ENCODE results near the gene SLC6A15. TPM values are rescaled to one million over a fixed set of nuclear protein-coding genes. Genes with fewer than 3 reads are reported as not detected.

Gene SLC6A15
- total RNA-seq, 1 donor from 2014 or later: not detected

DNA sequence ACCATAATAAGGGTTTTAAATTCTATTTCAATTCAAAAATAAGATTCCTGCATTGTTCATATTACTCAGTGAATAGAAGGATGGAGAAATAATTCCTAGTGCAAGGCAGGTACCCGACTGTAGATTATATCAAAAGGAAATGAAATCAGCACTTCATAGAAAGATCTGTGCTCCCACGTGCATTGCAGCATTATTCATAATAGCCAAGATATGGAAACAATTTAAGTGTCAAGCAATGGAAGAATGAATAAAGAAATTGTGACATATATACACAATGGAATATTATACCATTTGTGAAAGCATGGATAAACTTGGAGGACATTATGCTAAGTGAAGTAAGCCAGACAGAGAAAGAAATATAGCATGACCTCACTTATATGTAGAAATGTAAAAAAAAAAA is 53.8 kb downstream of the SLC6A15 start:
- intact Hi-C loops (cut with micrococcal nuclease): no loop called here
- no peak for DNase-seq (ENCODE audit: low spot score)
- H3K36me3 Mint-ChIP-seq (ENCODE audit: low read depth): no peaks in the 10 kb centered on the region
- no peaks in the 10 kb centered on the region for H3K9me3 Mint-ChIP-seq
- no peak overlapping the region for H3K27ac Mint-ChIP-seq
- peaks cover 2% of the 10 kb centered on the region for H3K27me3 Mint-ChIP-seq (ENCODE audit: insufficient read depth)
- H3K4me1 Mint-ChIP-seq (ENCODE audit: low read depth): no peaks in the 10 kb centered on the region
- no peak overlapping the region for H3K4me3 Mint-ChIP-seq

DNA sequence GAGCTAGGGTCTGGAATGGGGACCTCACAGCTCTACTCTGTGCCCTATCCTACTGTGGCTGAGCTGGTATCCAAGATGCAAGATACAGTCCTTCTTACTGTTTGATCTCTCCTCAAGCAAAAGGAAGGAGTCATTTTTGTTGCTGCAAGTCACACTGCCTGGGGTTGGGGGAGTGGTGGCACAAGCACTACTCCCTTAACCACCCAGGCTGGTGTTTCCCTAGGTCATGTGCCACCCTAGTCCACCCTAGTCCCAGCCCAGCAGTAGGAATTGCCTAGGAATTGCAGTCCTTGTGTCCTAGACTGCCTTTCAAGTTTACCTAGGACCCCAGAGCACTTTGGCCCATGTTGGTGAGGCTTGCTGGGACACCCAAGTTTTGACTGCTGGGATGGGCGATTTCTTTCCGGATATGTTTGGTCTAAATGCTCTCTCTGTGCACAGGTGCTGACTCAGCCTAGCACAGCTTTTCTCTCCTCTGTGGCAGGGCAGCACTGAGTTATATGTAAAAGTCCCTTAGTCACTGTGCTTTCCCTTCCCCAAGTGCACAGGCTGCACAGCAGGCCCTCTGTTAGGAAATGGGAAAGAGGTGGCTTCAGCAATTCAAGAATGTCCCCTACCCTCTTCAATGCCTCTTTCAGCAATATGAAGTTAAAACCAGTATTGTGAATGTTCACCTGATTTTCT is 54.9 kb downstream of the SLC6A15 start:
- no peaks in the 10 kb centered on the region for H3K9me3 Mint-ChIP-seq
- intact Hi-C loops (cut with micrococcal nuclease): no loop called here
- H3K4me3 Mint-ChIP-seq: no peak overlapping the region
- DNase-seq (ENCODE audit: low spot score): no peak
- H3K27me3 Mint-ChIP-seq (ENCODE audit: insufficient read depth): peaks cover 3% of the 10 kb centered on the region
- H3K4me1 Mint-ChIP-seq (ENCODE audit: low read depth): no peaks in the 10 kb centered on the region
- no peak overlapping the region for H3K27ac Mint-ChIP-seq
- no peaks in the 10 kb centered on the region for H3K36me3 Mint-ChIP-seq (ENCODE audit: low read depth)

DNA sequence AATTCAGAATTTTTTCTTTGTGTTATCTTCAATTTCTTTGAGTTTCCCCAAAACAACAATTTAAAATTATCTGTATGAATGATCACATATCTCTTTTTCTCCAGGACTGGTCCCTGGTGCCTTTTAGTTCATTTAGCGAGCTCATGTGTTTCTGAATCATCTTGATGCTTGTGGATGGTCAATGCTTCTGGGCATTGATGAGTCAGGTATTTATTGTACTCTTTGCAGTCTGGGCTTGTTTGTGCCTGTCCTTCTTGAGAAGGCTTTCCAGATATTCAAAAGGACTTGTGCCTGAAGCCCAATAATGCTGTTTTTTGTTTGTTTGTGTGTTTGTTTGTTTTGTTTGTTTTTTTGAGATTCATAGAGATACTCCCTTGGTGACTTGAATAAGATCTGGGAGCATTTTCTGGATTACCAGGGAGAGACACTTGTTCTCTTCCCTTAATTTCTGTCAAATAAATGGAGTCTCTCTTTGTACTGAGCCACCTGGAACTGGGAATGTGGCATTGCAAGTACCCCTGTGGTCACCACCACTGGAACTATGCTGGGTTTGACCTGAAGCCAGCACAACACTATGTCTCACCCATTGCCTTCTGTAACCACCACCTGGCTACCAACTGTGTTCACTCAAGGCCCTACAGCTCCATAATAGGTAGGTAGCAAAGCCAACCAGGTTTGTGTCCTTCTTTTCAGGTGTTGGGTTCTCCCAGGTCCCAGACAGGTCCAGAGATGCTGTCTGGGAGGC is 56.3 kb downstream of the SLC6A15 start:
- intact Hi-C loops (cut with micrococcal nuclease): no loop called here
- no peaks in the 10 kb centered on the region for H3K36me3 Mint-ChIP-seq (ENCODE audit: low read depth)
- no peaks in the 10 kb centered on the region for H3K4me1 Mint-ChIP-seq (ENCODE audit: low read depth)
- no peak overlapping the region for H3K4me3 Mint-ChIP-seq
- H3K9me3 Mint-ChIP-seq: no peaks in the 10 kb centered on the region
- H3K27me3 Mint-ChIP-seq (ENCODE audit: insufficient read depth): peaks cover 3% of the 10 kb centered on the region
- no peak overlapping the region for H3K27ac Mint-ChIP-seq
- no peak for DNase-seq (ENCODE audit: low spot score)

DNA sequence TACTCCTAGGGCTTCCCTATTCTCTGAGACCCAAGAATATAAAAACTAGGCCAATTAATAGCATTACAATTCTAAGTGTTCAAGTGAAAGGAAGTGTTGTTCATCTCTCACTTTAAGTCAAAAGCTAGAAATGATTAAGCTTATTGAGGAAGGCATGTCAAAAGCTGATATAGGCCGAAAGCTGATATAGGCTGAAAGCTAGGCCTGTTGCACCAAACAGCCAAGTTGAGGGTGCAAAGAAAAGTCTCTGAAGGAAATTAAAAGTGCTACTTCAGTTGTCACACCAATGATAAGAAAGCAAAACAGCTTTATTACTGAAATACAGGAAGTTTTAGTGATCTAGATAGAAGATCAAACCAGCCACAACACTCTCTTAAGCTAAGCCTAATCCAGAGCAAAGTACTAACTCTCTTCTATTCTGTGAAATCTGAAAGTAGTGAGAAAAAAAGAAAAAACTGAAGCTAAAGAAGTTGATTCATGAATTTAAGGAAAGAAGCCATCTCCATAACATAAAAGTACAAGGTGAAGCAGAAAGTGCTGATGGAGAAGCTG is 68.9 kb downstream of the SLC6A15 start:
- no peaks in the 10 kb centered on the region for H3K9me3 Mint-ChIP-seq
- H3K4me1 Mint-ChIP-seq (ENCODE audit: low read depth): peaks cover 8% of the 10 kb centered on the region
- H3K27me3 Mint-ChIP-seq (ENCODE audit: insufficient read depth): peaks cover 2% of the 10 kb centered on the region
- intact Hi-C loops (cut with micrococcal nuclease): no loop called here
- no peak overlapping the region for H3K4me3 Mint-ChIP-seq
- no peaks in the 10 kb centered on the region for H3K36me3 Mint-ChIP-seq (ENCODE audit: low read depth)
- no peak for DNase-seq (ENCODE audit: low spot score)
- no peak overlapping the region for H3K27ac Mint-ChIP-seq

DNA sequence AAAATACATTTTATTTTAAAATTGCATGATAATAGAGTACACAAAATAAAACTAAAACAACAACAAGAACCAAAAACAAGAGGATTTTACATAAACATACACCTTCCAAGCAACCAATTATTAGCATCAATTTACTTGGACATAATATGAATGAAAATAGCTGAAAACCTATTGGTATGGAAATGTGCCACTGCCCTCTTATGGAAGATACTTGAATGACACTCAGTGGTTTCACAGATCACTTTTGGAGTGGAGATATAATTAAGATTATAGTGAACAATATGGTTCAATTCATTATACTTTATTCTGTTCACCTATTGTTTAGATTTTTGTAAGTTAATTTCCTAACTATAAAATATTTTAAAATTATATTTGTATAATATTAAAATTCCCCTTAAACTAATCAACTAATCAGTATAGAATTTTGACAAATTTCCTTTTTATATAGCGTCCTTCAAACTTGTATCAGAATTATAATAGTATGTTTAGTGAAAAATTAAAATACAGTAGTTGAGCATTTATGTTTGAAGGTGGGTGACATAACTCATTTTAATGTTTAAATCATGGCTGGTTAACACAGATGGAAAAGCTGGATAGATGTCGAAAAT is 70.1 kb downstream of the SLC6A15 start:
- H3K27ac Mint-ChIP-seq: no peak overlapping the region

DNA sequence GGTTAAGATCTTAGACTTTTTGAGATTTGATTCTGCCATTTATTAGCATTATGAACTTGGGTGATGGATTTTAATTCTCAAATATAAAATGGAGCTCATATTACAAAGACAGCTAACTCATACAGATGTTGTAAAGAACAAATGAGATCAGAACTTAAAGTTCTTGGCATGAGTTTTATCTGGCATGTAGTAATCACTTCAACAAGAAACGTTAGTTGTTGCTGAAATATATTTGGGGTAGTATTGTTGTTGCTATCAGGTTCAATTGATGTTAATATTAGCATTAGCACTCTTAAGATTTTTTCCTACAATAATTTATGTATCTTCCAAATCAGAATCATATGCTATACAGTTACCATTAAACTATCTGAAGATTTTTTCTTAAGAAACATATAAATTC is 71.0 kb downstream of the SLC6A15 start:
- DNase-seq (ENCODE audit: low spot score): no peak
- H3K27me3 Mint-ChIP-seq (ENCODE audit: insufficient read depth): peaks cover 2% of the 10 kb centered on the region
- H3K9me3 Mint-ChIP-seq: no peaks in the 10 kb centered on the region
- H3K27ac Mint-ChIP-seq: no peak overlapping the region
- intact Hi-C loops (cut with micrococcal nuclease): no loop called here
- H3K36me3 Mint-ChIP-seq (ENCODE audit: low read depth): no peaks in the 10 kb centered on the region
- peaks cover 8% of the 10 kb centered on the region for H3K4me1 Mint-ChIP-seq (ENCODE audit: low read depth)
- no peak overlapping the region for H3K4me3 Mint-ChIP-seq

More for the DNA sequence above, 70.1 kb downstream of the SLC6A15 start:
- no peak for DNase-seq (ENCODE audit: low spot score)
- intact Hi-C loops (cut with micrococcal nuclease): no loop called here
- Mint-ChIP-seq H3K27me3 (ENCODE audit: insufficient read depth) (peaks cover 2% of the 10 kb centered on the region), H3K4me1 (ENCODE audit: low read depth) (peaks cover 8% of the 10 kb centered on the region), H3K4me3 (no peak overlapping the region), H3K9me3 (no peaks in the 10 kb centered on the region), H3K36me3 (ENCODE audit: low read depth) (no peaks in the 10 kb centered on the region)

DNA sequence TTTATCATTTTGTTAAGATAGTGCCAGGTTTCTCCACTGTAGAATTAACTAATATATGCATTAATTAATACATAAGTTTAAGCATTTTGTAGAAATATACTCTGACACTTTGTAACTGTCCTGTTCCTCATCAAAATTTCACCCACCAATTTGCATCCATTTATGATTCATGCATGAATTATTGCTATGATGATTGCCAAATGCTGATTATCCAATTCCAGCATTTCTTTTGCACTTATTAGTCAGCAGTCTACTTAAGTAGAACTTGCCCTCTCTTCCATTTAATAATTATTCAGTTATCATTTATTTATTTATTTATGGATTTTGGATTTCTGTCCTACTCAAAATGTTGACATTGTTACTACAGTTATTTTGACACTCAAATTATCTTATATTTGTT is 72.2 kb downstream of the SLC6A15 start:
- Mint-ChIP-seq H3K27ac (no peak overlapping the region), H3K9me3 (no peaks in the 10 kb centered on the region), H3K36me3 (ENCODE audit: low read depth) (no peaks in the 10 kb centered on the region), H3K27me3 (ENCODE audit: insufficient read depth) (peaks cover 2% of the 10 kb centered on the region), H3K4me3 (no peak overlapping the region), H3K4me1 (ENCODE audit: low read depth) (peaks cover 8% of the 10 kb centered on the region)
- DNase-seq (ENCODE audit: low spot score): no peak
- intact Hi-C loops (cut with micrococcal nuclease): no loop called here

DNA sequence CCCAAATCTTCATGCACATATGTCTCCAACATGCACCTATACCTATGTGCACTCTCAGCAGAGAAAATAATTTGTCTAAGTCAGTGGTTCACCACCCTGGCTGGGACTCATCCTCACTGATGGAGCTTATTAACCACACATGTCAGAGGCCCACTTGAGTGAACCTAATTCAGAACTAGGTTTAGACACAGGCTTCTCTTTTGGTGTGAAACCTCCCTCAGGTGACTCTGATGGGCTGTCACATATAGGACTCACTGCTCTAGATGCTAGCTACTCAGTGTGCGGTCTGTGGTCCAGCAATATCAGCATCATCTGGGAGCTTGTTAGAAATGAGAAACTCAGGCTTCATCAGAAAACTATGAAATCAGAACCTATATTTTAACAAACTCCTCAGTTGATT is 85.7 kb downstream of the SLC6A15 start:
- no peak for DNase-seq (ENCODE audit: low spot score)
- Mint-ChIP-seq H3K27me3 (ENCODE audit: insufficient read depth) (no peaks in the 10 kb centered on the region), H3K4me1 (ENCODE audit: low read depth) (no peaks in the 10 kb centered on the region), H3K4me3 (no peak overlapping the region), H3K27ac (no peak overlapping the region), H3K9me3 (no peaks in the 10 kb centered on the region), H3K36me3 (ENCODE audit: low read depth) (no peaks in the 10 kb centered on the region)
- intact Hi-C loops (cut with micrococcal nuclease): no loop called here

DNA sequence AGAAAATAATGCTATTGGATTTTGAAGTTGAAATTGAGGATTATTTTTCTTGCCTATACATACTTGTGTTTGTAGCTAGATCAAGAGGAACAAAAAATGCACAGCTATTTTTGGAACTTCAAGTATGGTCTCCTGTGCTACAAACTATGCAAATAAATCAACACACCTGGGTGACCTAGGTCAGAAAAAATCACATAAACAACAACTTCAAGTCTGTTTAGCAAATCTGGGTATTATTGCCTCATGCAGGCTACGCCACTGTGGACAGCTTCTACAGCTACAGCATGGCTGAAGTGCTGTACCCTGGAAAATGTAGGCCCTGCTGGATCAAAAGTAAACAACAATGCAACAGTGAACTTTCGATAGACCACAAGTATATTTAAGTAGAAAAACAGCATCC is 87.5 kb downstream of the SLC6A15 start:
- intact Hi-C loops (cut with micrococcal nuclease): no loop called here
- no peak overlapping the region for H3K4me3 Mint-ChIP-seq
- no peaks in the 10 kb centered on the region for H3K4me1 Mint-ChIP-seq (ENCODE audit: low read depth)
- H3K9me3 Mint-ChIP-seq: no peaks in the 10 kb centered on the region
- H3K36me3 Mint-ChIP-seq (ENCODE audit: low read depth): no peaks in the 10 kb centered on the region
- H3K27me3 Mint-ChIP-seq (ENCODE audit: insufficient read depth): no peaks in the 10 kb centered on the region
- H3K27ac Mint-ChIP-seq: no peak overlapping the region
- no peak for DNase-seq (ENCODE audit: low spot score)

DNA sequence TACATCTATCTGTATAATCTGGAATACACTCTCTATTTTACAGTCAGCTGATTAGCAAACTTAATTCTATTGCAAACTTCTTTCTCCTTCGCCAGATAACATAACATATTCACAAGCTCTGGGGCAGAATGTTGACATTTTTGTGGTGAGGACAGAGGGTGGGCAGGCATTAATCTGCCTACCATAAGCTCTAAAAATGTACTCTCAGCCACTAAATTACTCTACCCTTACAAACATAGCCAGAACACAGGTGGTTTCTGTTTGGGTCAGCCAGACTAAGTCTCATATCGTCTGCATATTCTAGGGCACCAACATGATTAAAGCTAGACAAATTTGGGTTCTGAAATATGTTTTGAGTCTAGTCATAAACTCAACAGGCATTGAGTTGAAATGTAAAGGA is 90.1 kb downstream of the SLC6A15 start:
- H3K9me3 Mint-ChIP-seq: no peaks in the 10 kb centered on the region
- intact Hi-C loops (cut with micrococcal nuclease): no loop called here
- H3K4me3 Mint-ChIP-seq: no peak overlapping the region
- H3K27me3 Mint-ChIP-seq (ENCODE audit: insufficient read depth): no peaks in the 10 kb centered on the region
- no peaks in the 10 kb centered on the region for H3K4me1 Mint-ChIP-seq (ENCODE audit: low read depth)
- no peak overlapping the region for H3K27ac Mint-ChIP-seq
- no peaks in the 10 kb centered on the region for H3K36me3 Mint-ChIP-seq (ENCODE audit: low read depth)
- no peak for DNase-seq (ENCODE audit: low spot score)

DNA sequence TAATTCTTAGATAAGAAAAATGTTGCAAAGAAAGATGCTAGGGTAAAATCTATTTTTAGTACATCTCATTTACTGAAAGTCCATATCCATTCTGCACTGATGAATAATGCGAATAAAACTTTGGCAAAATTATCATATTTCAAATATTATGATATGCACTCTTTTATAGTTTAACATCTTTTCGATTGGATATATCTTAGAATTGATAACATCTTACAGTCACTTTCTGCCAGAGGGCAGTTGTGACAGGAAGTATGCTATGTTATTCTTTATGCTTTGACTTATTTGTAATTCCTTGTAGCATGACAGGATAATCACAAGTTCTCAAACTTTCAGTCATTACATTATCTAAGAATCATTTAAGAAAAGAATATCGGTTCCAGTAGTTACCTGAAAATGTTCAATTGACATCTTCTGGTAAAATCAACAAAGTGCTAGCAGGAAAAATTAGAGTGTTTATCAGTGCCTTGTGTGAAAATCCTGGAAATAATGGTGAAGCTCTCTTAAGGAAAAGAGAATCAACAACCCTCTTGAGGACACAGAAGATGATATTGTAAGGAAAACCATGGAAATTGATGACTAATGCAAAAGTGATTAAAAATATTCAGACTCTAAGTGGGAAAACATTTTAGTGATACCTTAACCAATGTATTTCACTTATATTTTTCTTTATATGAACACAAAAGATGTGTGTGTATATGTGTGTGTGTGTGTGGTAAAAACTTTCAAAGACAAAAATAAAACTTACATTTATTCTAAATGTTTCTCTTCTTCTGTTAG is 95.5 kb downstream of the SLC6A15 start:
- Mint-ChIP-seq H3K9me3 (no peaks in the 10 kb centered on the region), H3K4me3 (no peak overlapping the region), H3K27ac (no peak overlapping the region), H3K36me3 (ENCODE audit: low read depth) (no peaks in the 10 kb centered on the region), H3K4me1 (ENCODE audit: low read depth) (no peaks in the 10 kb centered on the region), H3K27me3 (ENCODE audit: insufficient read depth) (no peaks in the 10 kb centered on the region)
- intact Hi-C loops (cut with micrococcal nuclease): no loop called here
- DNase-seq (ENCODE audit: low spot score): no peak

DNA sequence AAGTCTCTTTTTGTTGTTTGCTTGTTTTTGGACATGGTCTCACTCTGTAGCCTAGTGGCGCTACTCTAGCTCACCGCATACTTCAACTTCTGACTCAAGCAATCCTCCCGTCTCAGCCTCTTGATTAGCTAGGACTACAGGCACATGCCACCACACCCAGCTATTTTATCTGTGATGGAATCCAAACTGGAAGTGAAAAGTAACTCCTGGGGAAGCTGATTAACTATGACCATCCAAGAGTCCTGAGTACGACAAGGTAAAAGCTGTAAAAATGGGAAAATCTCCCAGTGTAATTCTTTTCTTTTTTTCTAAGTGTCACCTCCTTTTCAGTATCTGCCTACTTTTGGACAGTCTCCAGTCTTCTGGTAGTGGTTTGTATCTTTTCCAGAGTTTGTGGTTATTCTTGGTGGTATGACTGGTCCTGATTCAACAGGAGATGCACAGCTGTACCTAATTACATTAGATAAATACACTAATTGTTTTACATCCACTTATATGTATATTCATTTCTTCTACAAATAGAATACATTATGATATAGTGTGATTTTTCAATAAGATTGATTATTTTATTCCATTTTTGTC is 97.8 kb downstream of the SLC6A15 start:
- H3K27ac Mint-ChIP-seq: no peak overlapping the region
- no peaks in the 10 kb centered on the region for H3K4me1 Mint-ChIP-seq (ENCODE audit: low read depth)
- no peaks in the 10 kb centered on the region for H3K27me3 Mint-ChIP-seq (ENCODE audit: insufficient read depth)
- no peaks in the 10 kb centered on the region for H3K36me3 Mint-ChIP-seq (ENCODE audit: low read depth)
- no peak for DNase-seq (ENCODE audit: low spot score)
- H3K9me3 Mint-ChIP-seq: no peaks in the 10 kb centered on the region
- H3K4me3 Mint-ChIP-seq: no peak overlapping the region
- intact Hi-C loops (cut with micrococcal nuclease): no loop called here

Data from activated T-helper 1 cell treated with anti-CD3 and anti-CD28 coated beads, Interleukin-12 subunit alpha, Interleukin-12 subunit beta, Interleukin-2, Interleukin-4 antibody, amounts not matched to agents 30 ng/mL and 10 ng/mL and 1 ng/mL, durations not matched to agents 14 hours and 24 hours and 36 hours (primary cell).